SK-N-SH (cell line): Measurements from ENCODE around the gene CLPSL1. TPM values are rescaled to one million over a fixed set of nuclear protein-coding genes. Genes with fewer than 3 reads are reported as not detected.

Experiments
- CTCF ChIA-PET: fragments of 300-600, 350-600 bp; formaldehyde crosslinking; extraction: SDS; loops from one replicate; lab custom pipeline; 2021; lab: Yijun Ruan, JAX
- POLR2A ChIA-PET: fragments of 350-600 bp; sonication (Branson Sonifier 250); formaldehyde crosslinking; extraction: SDS; loops from one replicate; lab custom pipeline; 2020; ENCODE audit warnings: antibody characterized with exemption, inconsistent platforms; lab: Yijun Ruan, JAX
- DNase-seq: peaks from one replicate; pipeline ENCODE4 v3.0.0; 2012
- H2AFZ ChIP-seq: fragments of 200-600 bp; sonication (generic); 2 replicates; pipeline ENCODE4 v1.8.1; 2016; ENCODE audit warnings: antibody characterized with exemption, mild to moderate bottlenecking, low read depth
- H3F3A ChIP-seq: fragments of 200-600 bp; sonication (generic); replicated peaks from 2 replicates; pipeline ENCODE3; 2016; ENCODE audit warnings: antibody characterized with exemption, mild to moderate bottlenecking; ENCODE audit not compliant: insufficient read depth
- H3K27ac ChIP-seq, 2 experiments: fragments of 200-500 bp in 1 of 2; fragments of 200-600 bp in 1 of 2; sonication (Bioruptor generic) in 1 of 2; sonication (generic), shearing (Covaris generic) in 1 of 2; 2 replicates each; pipeline versions ENCODE4 v1.5.1 to v1.6.1; 2014 to 2016; ENCODE audit warnings: low read depth in 2 of 2, inconsistent platforms in 1 of 2, low read length in 1 of 2, mild to moderate bottlenecking in 1 of 2, mixed read lengths in 1 of 2
- H3K27me3 ChIP-seq: fragments of 200-600 bp; sonication (generic), shearing (Covaris generic); 2 replicates; pipeline ENCODE4 v1.6.1; 2016; ENCODE audit warnings: mixed run types; ENCODE audit not compliant: insufficient read depth
- H3K36me3 ChIP-seq, 2 experiments: fragments of 200-500 bp in 1 of 2; fragments of 200-600 bp in 1 of 2; sonication (Bioruptor generic) in 1 of 2; sonication (generic) in 1 of 2; replicated peaks in 1 of 2; 2 replicates each; pipeline versions ENCODE3 to v1.5.1; 2014 to 2016; ENCODE audit warnings: low read length in 1 of 2, mild to moderate bottlenecking in 1 of 2; ENCODE audit not compliant: insufficient read depth in 2 of 2, control insufficient read depth in 1 of 2
- H3K4me1 ChIP-seq, 2 experiments: fragments of 200-500 bp in 1 of 2; fragments of 200-600 bp in 1 of 2; sonication (Bioruptor generic) in 1 of 2; sonication (generic), shearing (Covaris generic) in 1 of 2; 2 replicates each; pipeline versions ENCODE4 v1.5.1 to v1.6.1; 2014 to 2016; ENCODE audit warnings: low read depth in 1 of 2, low read length in 1 of 2, mixed run types in 1 of 2; ENCODE audit not compliant: insufficient read depth in 2 of 2, control insufficient read depth in 1 of 2
- H3K4me2 ChIP-seq: fragments of 200-600 bp; sonication (generic), shearing (Covaris generic); 2 replicates; pipeline ENCODE4 v1.6.1; 2017; ENCODE audit warnings: mixed run types
- H3K4me3 ChIP-seq, 2 experiments: fragments of 200-500 bp in 1 of 2; fragments of 200-600 bp in 1 of 2; sonication (Bioruptor generic) in 1 of 2; sonication (generic), shearing (Covaris generic) in 1 of 2; 2 replicates each; pipeline versions ENCODE4 v1.5.1 to v1.8.1; 2014 to 2016; ENCODE audit warnings: low read depth in 2 of 2, inconsistent platforms in 1 of 2, low read length in 1 of 2, mild to moderate bottlenecking in 1 of 2, mixed read lengths in 1 of 2, moderate library complexity in 1 of 2
- H3K79me2 ChIP-seq: fragments of 200-600 bp; sonication (generic); 2 replicates; pipeline ENCODE4 v1.8.1; 2017; ENCODE audit warnings: mild to moderate bottlenecking; ENCODE audit not compliant: insufficient read depth
- H3K9ac ChIP-seq: fragments of 200-600 bp; sonication (generic); 2 replicates; pipeline ENCODE4 v1.6.1; 2017; ENCODE audit warnings: mixed run types
- H3K9me2 ChIP-seq: fragments of 200-600 bp; sonication (generic); 2 replicates; pipeline ENCODE4 v1.6.1; 2017; ENCODE audit warnings: mixed run types
- H3K9me3 ChIP-seq: fragments of 200-600 bp; sonication (generic); 2 replicates; pipeline ENCODE4 v1.6.1; 2017; ENCODE audit warnings: mixed run types, mild to moderate bottlenecking, moderate library complexity
- H4K20me1 ChIP-seq: fragments of 200-600 bp; sonication (generic); 2 replicates; pipeline ENCODE4 v1.6.1; 2017; ENCODE audit warnings: mild to moderate bottlenecking, mixed run types; ENCODE audit not compliant: insufficient read depth
- ELF1 ChIP-seq: IDR thresholded peaks from 2 replicates; pipeline ENCODE4 v1.4.0; 2012
- EZH2phosphoT487 ChIP-seq: fragments of 200-600 bp; sonication (generic); IDR thresholded peaks from 2 replicates; pipeline ENCODE4 v1.6.1; 2017; ENCODE audit warnings: low read depth, mixed run types, mild to moderate bottlenecking, antibody characterized with exemption, moderate library complexity, borderline replicate concordance
- FOSL2 ChIP-seq: IDR thresholded peaks from 2 replicates; pipeline ENCODE4 v1.4.0; 2012; ENCODE audit warnings: low read depth, mild to moderate bottlenecking, moderate library complexity, borderline replicate concordance
- FOXM1 ChIP-seq: IDR thresholded peaks from 2 replicates; pipeline ENCODE4 v1.4.0; 2012; ENCODE audit warnings: low read depth, mild to moderate bottlenecking
- GATA2 ChIP-seq: sonication (generic); formaldehyde crosslinking; IDR thresholded peaks from 2 replicates; pipeline ENCODE4 v1.5.0; 2020; ENCODE audit warnings: mild to moderate bottlenecking, missing genetic modification reagents
- JUND ChIP-seq: IDR thresholded peaks from 2 replicates; pipeline ENCODE4 v1.4.0; 2012
- MAX ChIP-seq: IDR thresholded peaks from 2 replicates; pipeline ENCODE4 v1.4.0; 2012; ENCODE audit warnings: low read depth
- PBX3 ChIP-seq: IDR thresholded peaks from 2 replicates; pipeline ENCODE4; 2012
- RCOR1 ChIP-seq: fragments of 150-350 bp; IDR thresholded peaks from 2 replicates; pipeline ENCODE4 v1.6.1; 2017; ENCODE audit warnings: antibody characterized with exemption, low read length
- TAF1 ChIP-seq: IDR thresholded peaks from 2 replicates; pipeline ENCODE4 v1.6.1; 2012; ENCODE audit warnings: low read depth, mild to moderate bottlenecking, low read length, moderate library complexity, borderline replicate concordance
- ZBTB33 ChIP-seq: IDR thresholded peaks from 2 replicates; pipeline ENCODE4 v1.4.0; 2012; ENCODE audit warnings: low read depth, borderline replicate concordance
- WGBS: methylation state at CpG from one replicate; pipeline ENCODE4 v1.1.6; 2017; ENCODE audit warnings: low lambda C conversion rate; 5-methylcytosine and 5-hydroxymethylcytosine counted together
- polyA plus RNA-seq, 3 experiments: library from polyadenylated mRNA; depleted of rRNA; stranded (reverse); fragments of >200 nt; gene quantifications; 2 replicates each; pipeline ENCODE4 v1.2.3, GENCODE V29; 2012
- TF ChIP-seq, protein P1 (sequence below): fragments of 200-600 bp; sonication (generic); IDR thresholded peaks from 2 replicates; pipeline ENCODE4 v1.6.1; 2017; ENCODE audit warnings: antibody characterized with exemption, mild to moderate bottlenecking, moderate library complexity
- TF ChIP-seq, protein P2 (sequence below): IDR thresholded peaks from 2 replicates; pipeline ENCODE4 v1.4.0; 2012; ENCODE audit warnings: low read depth, borderline replicate concordance

CLPSL1 gene
- polyA plus RNA-seq, 1 of the 3 experiments (the other 2 are of a cell fraction), result not detected

DNA sequence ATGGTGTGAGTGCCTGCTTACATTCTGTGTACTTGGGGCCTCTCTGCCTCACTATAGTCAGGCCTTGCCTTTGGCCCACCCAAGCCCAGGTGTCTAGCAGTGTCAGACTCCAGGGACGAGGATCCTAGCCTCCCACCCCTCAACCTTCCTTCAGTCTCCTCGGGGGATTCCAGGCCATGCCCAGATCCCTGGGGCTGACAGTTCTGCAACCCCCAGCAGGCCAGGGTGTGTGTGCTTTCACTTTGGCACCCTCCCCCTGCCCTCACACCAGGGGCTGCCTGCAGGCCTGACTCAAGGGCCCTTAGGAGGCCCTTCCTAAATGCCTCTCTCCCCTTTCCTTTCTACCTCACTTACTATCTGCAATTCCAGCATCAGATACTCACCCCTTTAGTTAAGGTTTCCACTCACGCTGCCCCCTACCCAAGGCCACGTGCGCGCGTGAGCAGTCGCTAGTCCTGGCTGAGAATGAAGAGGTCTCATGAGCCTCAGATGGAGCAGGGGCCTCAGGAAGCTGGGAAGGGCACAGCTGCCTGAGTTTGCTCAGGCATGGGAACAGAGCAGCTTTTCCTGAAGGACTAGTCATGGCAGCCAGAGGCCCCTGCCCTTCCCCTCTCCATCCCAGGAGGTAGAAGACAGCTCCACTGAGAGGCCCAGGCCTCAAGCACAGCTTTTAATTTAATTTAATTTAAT, 17.2 kb downstream of the CLPSL1 start:
- Histone ChIP-seq H3K79me2 (no peaks in the 10 kb centered on the region), H2AFZ (no peak overlapping the region), H3K4me2 (no peak overlapping the region), H3K36me3 (no peaks in the 10 kb centered on the region), H4K20me1 (no peaks in the 10 kb centered on the region), H3F3A (no peaks in the 10 kb centered on the region), H3K27me3 (no peaks in the 10 kb centered on the region; the same call in none of the 2 replicates), H3K4me1 (no peaks in the 10 kb centered on the region), H3K9me3 (no peaks in the 10 kb centered on the region), H3K27ac (no peak overlapping the region), H3K9ac (no peak overlapping the region), H3K9me2 (no peaks in the 10 kb centered on the region), H3K4me3 (no peak overlapping the region)
- TF ChIP-seq ELF1 (no peak), FOXM1 (no peak), JUND (no peak), RCOR1 (no peak), ZBTB33 (no peak), FOSL2 (no peak), PBX3 (no peak), TAF1 (no peak), EZH2phosphoT487 (no peak), MAX (no peak), GATA2 (CRISPR knock-in tag) (no peak)
- TF ChIP-seq, protein P1, sequence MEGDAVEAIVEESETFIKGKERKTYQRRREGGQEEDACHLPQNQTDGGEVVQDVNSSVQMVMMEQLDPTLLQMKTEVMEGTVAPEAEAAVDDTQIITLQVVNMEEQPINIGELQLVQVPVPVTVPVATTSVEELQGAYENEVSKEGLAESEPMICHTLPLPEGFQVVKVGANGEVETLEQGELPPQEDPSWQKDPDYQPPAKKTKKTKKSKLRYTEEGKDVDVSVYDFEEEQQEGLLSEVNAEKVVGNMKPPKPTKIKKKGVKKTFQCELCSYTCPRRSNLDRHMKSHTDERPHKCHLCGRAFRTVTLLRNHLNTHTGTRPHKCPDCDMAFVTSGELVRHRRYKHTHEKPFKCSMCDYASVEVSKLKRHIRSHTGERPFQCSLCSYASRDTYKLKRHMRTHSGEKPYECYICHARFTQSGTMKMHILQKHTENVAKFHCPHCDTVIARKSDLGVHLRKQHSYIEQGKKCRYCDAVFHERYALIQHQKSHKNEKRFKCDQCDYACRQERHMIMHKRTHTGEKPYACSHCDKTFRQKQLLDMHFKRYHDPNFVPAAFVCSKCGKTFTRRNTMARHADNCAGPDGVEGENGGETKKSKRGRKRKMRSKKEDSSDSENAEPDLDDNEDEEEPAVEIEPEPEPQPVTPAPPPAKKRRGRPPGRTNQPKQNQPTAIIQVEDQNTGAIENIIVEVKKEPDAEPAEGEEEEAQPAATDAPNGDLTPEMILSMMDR, result no peak
- TF ChIP-seq, protein P2, sequence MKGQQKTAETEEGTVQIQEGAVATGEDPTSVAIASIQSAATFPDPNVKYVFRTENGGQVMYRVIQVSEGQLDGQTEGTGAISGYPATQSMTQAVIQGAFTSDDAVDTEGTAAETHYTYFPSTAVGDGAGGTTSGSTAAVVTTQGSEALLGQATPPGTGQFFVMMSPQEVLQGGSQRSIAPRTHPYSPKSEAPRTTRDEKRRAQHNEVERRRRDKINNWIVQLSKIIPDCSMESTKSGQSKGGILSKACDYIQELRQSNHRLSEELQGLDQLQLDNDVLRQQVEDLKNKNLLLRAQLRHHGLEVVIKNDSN, result no peak
- WGBS, result 76% methylated on average over 7 of the region's 8 CpGs
- ChIA-PET POLR2A (interaction anchor here (1.2 kb wide), 1 partner anchor 12 kb away, joined by 3 read pairs; no protein-coding TSS in a partner anchor), CTCF (interaction anchor here (0.9 to 1.9 kb wide), 3 partner anchors 10 to 297 kb away, joined by 3 to 8 read pairs (median 3); no protein-coding TSS in a partner anchor)
- DNase-seq, result peak; percentile 25
